Activated CD8-positive, alpha-beta T cell treated with anti-CD3 and anti-CD28 coated beads for 36 hours (primary cell): Measurements from ENCODE around the gene GALNT7. TPM values are rescaled to one million over a fixed set of nuclear protein-coding genes. Genes with fewer than 3 reads are reported as not detected.
A peak's percentile ranks its signal among the peaks of the same experiment; 100 is the strongest.

Experiments used
- ATAC-seq: fragments of 200-7000 bp; cut with Tn5 transposase; one replicate; pipeline ENCODE4 v1.10.0; 2021; ENCODE audit warnings: mild to moderate bottlenecking, moderate library complexity
- CTCF ChIA-PET: fragments of 350-600 bp; sonication (Branson Sonifier 250); formaldehyde crosslinking; loops from one replicate; lab custom pipeline; 2021; ENCODE audit warnings: antibody characterized with exemption; lab: Charles Lee
- POLR2A ChIA-PET: fragments of 350-600 bp; sonication (Branson Sonifier 250); formaldehyde crosslinking; loops from one replicate; lab custom pipeline; 2021; ENCODE audit warnings: antibody characterized with exemption; lab: Charles Lee
- DNase-seq: peaks from one replicate; pipeline ENCODE4 v3.0.0-alpha.2; 2020
- H3K27ac Mint-ChIP-seq: one replicate; pipeline ENCODE4 v1.8.0; 2021; ENCODE audit warnings: mild to moderate bottlenecking, mixed read lengths
- H3K27me3 Mint-ChIP-seq: one replicate; pipeline ENCODE4 v1.8.0; 2021; ENCODE audit warnings: mixed read lengths
- H3K36me3 Mint-ChIP-seq: one replicate; pipeline ENCODE4 v1.8.0; 2021; ENCODE audit warnings: low read depth, mixed read lengths
- H3K4me1 Mint-ChIP-seq: one replicate; pipeline ENCODE4 v1.8.0; 2021; ENCODE audit warnings: low read depth, mixed read lengths
- H3K4me3 Mint-ChIP-seq: one replicate; pipeline ENCODE4 v1.8.0; 2021; ENCODE audit warnings: mild to moderate bottlenecking, moderate library complexity, mixed read lengths
- H3K9me3 Mint-ChIP-seq: one replicate; pipeline ENCODE4 v1.8.0; 2021; ENCODE audit warnings: mixed read lengths
- CTCF ChIP-seq: fragments of 200-600 bp; IDR thresholded peaks from one replicate; pipeline ENCODE4 v1.8.0; 2022; ENCODE audit warnings: antibody characterized with exemption, mild to moderate bottlenecking
- intact Hi-C: fragments of 100-400 bp; cut with micrococcal nuclease; formaldehyde crosslinking; loops from one replicate; pipeline ENCODE4 v1.10.0; 2022
- total RNA-seq, 2 experiments: library from RNA; stranded (reverse); gene quantifications; one replicate each; pipeline ENCODE4 v1.2.3, GENCODE V29; 2021

The GALNT7 gene
- total RNA-seq, 2 experiments from 2014 or later: 10.2 to 10.4 TPM

DNA sequence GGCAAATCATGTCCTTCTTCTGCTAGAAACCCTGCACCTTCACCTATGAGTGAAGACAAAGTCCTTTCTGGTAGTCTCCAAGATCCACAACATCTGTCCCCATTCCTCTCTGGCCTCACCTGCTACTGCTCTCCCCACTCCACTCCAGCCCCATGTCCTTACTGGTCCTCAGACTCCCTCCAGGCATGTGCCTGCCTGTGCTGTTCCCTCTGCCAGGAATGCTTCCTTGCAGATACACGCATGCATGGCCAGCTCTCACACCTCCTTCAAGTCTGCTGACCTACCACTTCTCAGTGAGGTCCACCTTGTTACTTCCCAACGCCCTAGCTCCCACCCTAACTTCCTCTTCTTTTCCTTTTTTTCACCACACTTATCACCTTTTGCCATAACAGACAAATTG, 147.4 kb downstream of the GALNT7 start:
- H3K9me3 Mint-ChIP-seq: no peaks in the 10 kb centered on the region
- intact Hi-C loops: loop anchor here (10.0 kb wide), 1 partner anchor 179 kb away; no protein-coding TSS in a partner anchor
- H3K27ac Mint-ChIP-seq: no peak overlapping the region
- H3K27me3 Mint-ChIP-seq: no peaks in the 10 kb centered on the region
- ChIA-PET CTCF (interaction anchor here (0.9 to 6.9 kb wide), 3 partner anchors 15 to 99 kb away, joined by 3 to 91 read pairs (median 33); no protein-coding TSS in a partner anchor), POLR2A (no interaction called here)
- H3K4me3 Mint-ChIP-seq: no peak overlapping the region
- no peak for DNase-seq
- no peak for TF ChIP-seq CTCF
- H3K4me1 Mint-ChIP-seq: peaks cover 9% of the 10 kb centered on the region
- ATAC-seq: no peak
- peaks cover 13% of the 10 kb centered on the region for H3K36me3 Mint-ChIP-seq

DNA sequence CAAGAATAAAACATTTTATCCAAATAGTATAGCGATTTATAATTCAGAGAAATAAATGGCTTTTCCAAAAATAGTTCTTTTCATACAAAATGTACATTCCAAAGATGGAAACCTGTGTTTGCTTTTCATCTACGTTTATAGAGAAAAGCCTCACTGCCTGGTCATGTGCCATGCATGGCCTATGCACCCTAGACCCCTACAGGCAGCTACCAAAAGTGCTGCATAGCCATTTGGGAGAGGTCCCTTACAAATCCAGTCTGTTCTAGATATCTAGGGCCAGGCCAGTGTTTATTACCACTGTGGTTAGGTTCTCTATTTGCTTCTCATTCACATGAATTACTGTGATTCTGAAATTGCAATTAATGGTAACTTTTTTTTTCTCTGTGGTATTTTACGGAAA, 148.4 kb downstream of the GALNT7 start:
- Mint-ChIP-seq H3K27me3 (no peaks in the 10 kb centered on the region), H3K4me3 (no peak overlapping the region), H3K27ac (no peak overlapping the region), H3K9me3 (no peaks in the 10 kb centered on the region), H3K36me3 (peaks cover 14% of the 10 kb centered on the region), H3K4me1 (peaks cover 9% of the 10 kb centered on the region)
- peak; percentile 68 for ATAC-seq
- peak; percentile 12 for DNase-seq
- CTCF ChIA-PET: interaction anchor here (0.9 to 6.9 kb wide), 5 partner anchors 10 to 98 kb away, joined by 3 to 91 read pairs (median 5); no protein-coding TSS in a partner anchor
- TF ChIP-seq CTCF: no peak
- intact Hi-C loops: loop anchor here (10.0 kb wide), 1 partner anchor 178 kb away; no protein-coding TSS in a partner anchor
- POLR2A ChIA-PET: no interaction called here

- Mint-ChIP-seq H3K9me3 (no peaks in the 10 kb centered on the region), H3K27ac (no peak overlapping the region), H3K4me3 (no peak overlapping the region), H3K36me3 (peaks cover 12% of the 10 kb centered on the region), H3K27me3 (no peaks in the 10 kb centered on the region), H3K4me1 (peaks cover 9% of the 10 kb centered on the region)
- ATAC-seq: no peak
- intact Hi-C loops: loop anchor here (1.0 to 10.0 kb wide), 2 partner anchors 99 to 177 kb away; no protein-coding TSS in a partner anchor
- TF ChIP-seq CTCF: no peak
- ChIA-PET POLR2A (interaction anchor here (0.5 to 1.3 kb wide), 2 partner anchors 16 to 18 kb away, joined by 4 to 5 read pairs; partner anchors contain the start of gene HMGB2), CTCF (interaction anchor here (0.9 to 6.9 kb wide), 14 partner anchors 10 to 859 kb away, joined by 3 to 91 read pairs (median 6); partner anchors contain the start of gene SCRG1)
- no peak for DNase-seq
These were observed 149.6 kb downstream of the GALNT7 start for GRCh38 chr4:173318240-173318639.

DNA sequence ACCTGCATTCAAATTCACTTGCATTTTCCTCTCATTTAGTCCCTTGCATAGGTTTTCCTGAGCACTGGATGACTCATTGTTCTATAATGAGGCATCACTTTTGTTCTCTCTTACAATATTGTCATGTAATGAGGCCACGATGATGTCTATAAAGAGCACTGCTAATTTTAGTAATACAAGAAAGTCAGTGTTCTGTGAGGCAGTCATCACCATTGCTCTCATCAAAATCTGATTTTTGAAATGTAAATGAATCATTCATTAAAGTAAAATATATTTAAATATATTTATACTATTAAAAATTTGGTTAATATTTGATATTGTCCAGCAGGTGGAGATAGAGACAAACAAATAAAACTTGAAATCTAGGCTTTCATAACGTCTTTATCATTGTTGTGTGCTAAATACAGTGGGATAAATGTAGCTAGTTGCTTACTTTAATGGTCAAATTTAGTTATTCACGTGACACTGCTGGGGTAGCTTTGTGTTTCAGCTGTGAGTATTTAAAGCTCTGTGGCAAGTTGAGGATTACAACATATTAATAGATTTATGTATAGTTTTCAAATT, 150.1 kb downstream of the GALNT7 start:
- CTCF ChIA-PET: interaction anchor here (0.6 to 6.9 kb wide), 24 partner anchors 9 to 859 kb away, joined by 3 to 91 read pairs (median 4); partner anchors contain the start of genes HMGB2 and SCRG1

More for the DNA sequence above, 150.1 kb downstream of the GALNT7 start:
- Mint-ChIP-seq H3K36me3 (peaks cover 12% of the 10 kb centered on the region), H3K27me3 (no peaks in the 10 kb centered on the region), H3K27ac (no peak overlapping the region), H3K4me3 (no peak overlapping the region), H3K9me3 (no peaks in the 10 kb centered on the region), H3K4me1 (peaks cover 9% of the 10 kb centered on the region)
- POLR2A ChIA-PET: interaction anchor here (1.3 kb wide), 1 partner anchor 15 kb away, joined by 5 read pairs; the partner anchor contains the start of gene HMGB2
- intact Hi-C loops: loop anchor here (1.0 to 10.0 kb wide), 2 partner anchors 99 to 176 kb away; no protein-coding TSS in a partner anchor
- DNase-seq: no peak
- ATAC-seq: peak; percentile 64
- peak; percentile 65 for TF ChIP-seq CTCF
